HFFc6 (cell line): ENCODE data around the gene PTGES3L. TPM values are rescaled to one million over a fixed set of nuclear protein-coding genes. Genes with fewer than 3 reads are reported as not detected.
"Not testable (repeated sequence)": the region's sequence is repeated elsewhere in the genome, so short reads cannot be mapped to it uniquely, and the experiment has no call there.

Experiments used
- DNase-seq: peaks from one replicate; pipeline ENCODE4 v3.0.0-alpha.2; 2018
- H3K27ac Mint-ChIP-seq: 2 replicates; pipeline ENCODE4 v1.8.0; 2020; ENCODE audit warnings: mild to moderate bottlenecking, mixed read lengths
- H3K27me3 Mint-ChIP-seq: 2 replicates; pipeline ENCODE4 v1.8.0; 2021; ENCODE audit warnings: mild to moderate bottlenecking, moderate library complexity, mixed read lengths; ENCODE audit not compliant: insufficient read depth
- H3K36me3 Mint-ChIP-seq: 2 replicates; pipeline ENCODE4 v1.8.0; 2021; ENCODE audit warnings: low read depth, mixed read lengths
- H3K4me1 Mint-ChIP-seq: 2 replicates; pipeline ENCODE4 v1.8.0; 2020; ENCODE audit warnings: low read depth, mixed read lengths
- H3K4me3 Mint-ChIP-seq: 2 replicates; pipeline ENCODE4 v1.8.0; 2020; ENCODE audit warnings: mild to moderate bottlenecking, moderate library complexity, mixed read lengths
- H3K9me3 Mint-ChIP-seq: 2 replicates; pipeline ENCODE4 v1.8.0; 2020; ENCODE audit warnings: mild to moderate bottlenecking, mixed read lengths
- total RNA-seq, 6 experiments: library from RNA; stranded (reverse); fragmentation: NEBNext Ultra II Directional; extraction: Animal tissue kit (Norgen Biotek cat#: 25700); gene quantifications; 2 replicates in 1 of 6; 3 replicates in 5 of 6; pipeline ENCODE4 v1.2.3, GENCODE V29; 2021
- TF ChIP-seq, protein P1 (sequence below): fragments of 200-600 bp; sonication (generic); IDR thresholded peaks from 2 replicates; pipeline ENCODE4 v1.5.0; 2021; ENCODE audit warnings: antibody characterized with exemption, mild to moderate bottlenecking

PTGES3L gene
- total RNA-seq, 6 experiments from 2014 or later = 0.87 to 1.3 (median 1.1) TPM

GRCh38 chr17:42924891-42925290 lies 55.0 kb downstream of the PTGES3L start:
- H3K4me3 Mint-ChIP-seq = no peak overlapping the region
- H3K4me1 Mint-ChIP-seq = peaks cover 10% of the 10 kb centered on the region
- no peaks in the 10 kb centered on the region for H3K36me3 Mint-ChIP-seq
- no peak overlapping the region for H3K27ac Mint-ChIP-seq
- H3K9me3 Mint-ChIP-seq = no peaks in the 10 kb centered on the region
- TF ChIP-seq, protein P1, sequence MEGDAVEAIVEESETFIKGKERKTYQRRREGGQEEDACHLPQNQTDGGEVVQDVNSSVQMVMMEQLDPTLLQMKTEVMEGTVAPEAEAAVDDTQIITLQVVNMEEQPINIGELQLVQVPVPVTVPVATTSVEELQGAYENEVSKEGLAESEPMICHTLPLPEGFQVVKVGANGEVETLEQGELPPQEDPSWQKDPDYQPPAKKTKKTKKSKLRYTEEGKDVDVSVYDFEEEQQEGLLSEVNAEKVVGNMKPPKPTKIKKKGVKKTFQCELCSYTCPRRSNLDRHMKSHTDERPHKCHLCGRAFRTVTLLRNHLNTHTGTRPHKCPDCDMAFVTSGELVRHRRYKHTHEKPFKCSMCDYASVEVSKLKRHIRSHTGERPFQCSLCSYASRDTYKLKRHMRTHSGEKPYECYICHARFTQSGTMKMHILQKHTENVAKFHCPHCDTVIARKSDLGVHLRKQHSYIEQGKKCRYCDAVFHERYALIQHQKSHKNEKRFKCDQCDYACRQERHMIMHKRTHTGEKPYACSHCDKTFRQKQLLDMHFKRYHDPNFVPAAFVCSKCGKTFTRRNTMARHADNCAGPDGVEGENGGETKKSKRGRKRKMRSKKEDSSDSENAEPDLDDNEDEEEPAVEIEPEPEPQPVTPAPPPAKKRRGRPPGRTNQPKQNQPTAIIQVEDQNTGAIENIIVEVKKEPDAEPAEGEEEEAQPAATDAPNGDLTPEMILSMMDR = no peak
- peaks cover 25% of the 10 kb centered on the region for H3K27me3 Mint-ChIP-seq
- DNase-seq = no peak

- not testable (repeated sequence) for H3K4me3 Mint-ChIP-seq, DNase-seq, H3K36me3 Mint-ChIP-seq, H3K27ac Mint-ChIP-seq, H3K9me3 Mint-ChIP-seq
- peaks cover 10% of the 10 kb centered on the region for H3K4me1 Mint-ChIP-seq
- peaks cover 25% of the 10 kb centered on the region for H3K27me3 Mint-ChIP-seq
Observed at GRCh38 chr17:42923472-42923871, 56.4 kb downstream of the PTGES3L start.

DNA sequence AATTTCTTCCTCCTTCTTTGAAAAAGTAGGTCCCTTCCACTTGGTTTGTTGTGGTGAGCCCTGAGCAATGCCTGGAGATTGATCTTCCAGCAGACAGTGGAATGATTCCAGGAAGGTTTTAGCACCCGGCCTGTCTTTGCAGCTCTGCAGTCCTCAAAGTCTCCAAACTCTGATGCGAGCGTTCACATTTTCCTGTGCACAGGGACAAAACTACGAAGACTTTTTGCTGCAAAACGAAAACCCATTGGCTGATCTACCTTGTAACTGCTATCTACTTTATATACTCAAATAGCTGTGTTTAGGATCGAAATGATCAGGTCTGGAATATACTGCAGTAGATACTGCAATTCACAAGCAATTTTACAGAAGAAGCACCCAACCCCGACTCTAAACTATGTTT lies 57.6 kb downstream of the PTGES3L start:
- no peak overlapping the region for H3K4me3 Mint-ChIP-seq
- no peaks in the 10 kb centered on the region for H3K36me3 Mint-ChIP-seq
- DNase-seq = no peak
- no peak overlapping the region for H3K27ac Mint-ChIP-seq
- TF ChIP-seq, protein P1 = no peak
- H3K27me3 Mint-ChIP-seq = peaks cover 25% of the 10 kb centered on the region
- peaks cover 8% of the 10 kb centered on the region; the same call in 1 of the 2 replicates for H3K4me1 Mint-ChIP-seq
- H3K9me3 Mint-ChIP-seq = no peaks in the 10 kb centered on the region

DNA sequence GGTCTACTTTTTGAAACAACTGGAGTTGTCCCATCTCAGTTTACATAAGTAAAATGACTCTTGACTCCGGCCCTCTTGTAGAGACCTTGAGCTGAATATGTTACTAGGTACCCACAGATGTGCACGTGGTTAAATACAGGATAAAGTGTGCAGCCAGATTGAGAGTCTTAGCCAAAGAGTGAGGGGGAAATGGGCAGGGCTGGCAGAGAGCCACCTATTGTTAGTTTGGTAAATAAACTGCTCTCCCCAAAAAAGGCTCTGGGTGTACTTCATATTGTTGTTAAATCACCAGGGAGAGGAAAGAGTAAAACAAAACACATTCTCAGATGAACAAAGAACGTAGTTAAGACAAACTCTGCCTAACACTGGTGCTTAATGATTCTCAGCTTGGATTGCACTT lies 59.0 kb downstream of the PTGES3L start:
- peaks cover 25% of the 10 kb centered on the region for H3K27me3 Mint-ChIP-seq
- TF ChIP-seq, protein P1 = no peak

GRCh38 chr17:42920106-42920900 lies 59.6 kb downstream of the PTGES3L start:
- Mint-ChIP-seq H3K27me3 (peaks cover 24% of the 10 kb centered on the region), H3K4me1 (peaks cover 8% of the 10 kb centered on the region; the same call in 1 of the 2 replicates), H3K4me3 (no peak overlapping the region), H3K27ac (no peak overlapping the region), H3K9me3 (no peaks in the 10 kb centered on the region), H3K36me3 (no peaks in the 10 kb centered on the region)
- TF ChIP-seq, protein P1 = no peak
- DNase-seq = no peak

More for the DNA sequence above, 59.0 kb downstream of the PTGES3L start:
- no peak for DNase-seq
- no peaks in the 10 kb centered on the region for H3K36me3 Mint-ChIP-seq
- peaks cover 8% of the 10 kb centered on the region; the same call in 1 of the 2 replicates for H3K4me1 Mint-ChIP-seq
- no peak overlapping the region for H3K4me3 Mint-ChIP-seq
- H3K27ac Mint-ChIP-seq = no peak overlapping the region
- no peaks in the 10 kb centered on the region for H3K9me3 Mint-ChIP-seq

GRCh38 chr17:42919522-42920077 lies 60.3 kb downstream of the PTGES3L start:
- H3K4me3 Mint-ChIP-seq, DNase-seq, H3K9me3 Mint-ChIP-seq, H3K4me1 Mint-ChIP-seq, H3K27ac Mint-ChIP-seq, H3K36me3 Mint-ChIP-seq: not testable (repeated sequence)
- H3K27me3 Mint-ChIP-seq = peaks cover 24% of the 10 kb centered on the region
